IMR-90 (cell line): ENCODE results near the gene PLOD3. TPM values are rescaled to one million over a fixed set of nuclear protein-coding genes. Genes with fewer than 3 reads are reported as not detected.

Experiments
- ATAC-seq: fragments of 200-7000 bp; cut with Tn5 transposase; 2 replicates; pipeline ENCODE4 v1.9.1; 2020; ENCODE audit warnings: low read depth, mild to moderate bottlenecking, moderate library complexity
- BruUV-seq: library from RNA; stranded (reverse); fragments of 400-500 nt; replicated peaks from 2 replicates; lab custom pipeline; 2021; lab: Mats Ljungman, UMichigan
- CTCF ChIA-PET: fragments of 300-600 bp; formaldehyde crosslinking; extraction: SDS; loops from one replicate; lab custom pipeline; 2021; ENCODE audit warnings: antibody characterized with exemption; lab: Yijun Ruan, JAX
- POLR2A ChIA-PET: fragments of 300-600 bp; sonication (Branson Sonifier 250); formaldehyde crosslinking; loops from one replicate; lab custom pipeline; 2022; ENCODE audit warnings: antibody characterized with exemption; ENCODE audit not compliant: unreplicated experiment; lab: Charles Lee
- DNase-seq: peaks from one replicate; pipeline ENCODE4 v3.0.0; 2013
- H2AFZ ChIP-seq: replicated peaks from 2 replicates; pipeline ENCODE3; 2013; ENCODE audit warnings: low read length, mild to moderate bottlenecking; ENCODE audit not compliant: poor library complexity
- H2AK5ac ChIP-seq: 2 replicates; pipeline ENCODE4 v1.6.1; 2013; ENCODE audit warnings: low read depth, low read length, inconsistent platforms
- H2AK9ac ChIP-seq: replicated peaks from 2 replicates; pipeline ENCODE3; 2013; ENCODE audit warnings: mild to moderate bottlenecking, low read depth, low read length, moderate library complexity; ENCODE audit not compliant: poor library complexity
- H2BK120ac ChIP-seq: 2 replicates; pipeline ENCODE4 v1.6.1; 2013; ENCODE audit warnings: low read depth, low read length, inconsistent platforms
- H2BK15ac ChIP-seq: 3 replicates; pipeline ENCODE4 v1.6.1; 2013; ENCODE audit warnings: low read depth, low read length, inconsistent platforms
- H2BK20ac ChIP-seq: 2 replicates; pipeline ENCODE4 v1.6.1; 2013; ENCODE audit warnings: low read depth, mild to moderate bottlenecking, inconsistent platforms, low read length, moderate library complexity
- H2BK5ac ChIP-seq: 2 replicates; pipeline ENCODE4 v1.6.1; 2013; ENCODE audit warnings: mild to moderate bottlenecking, low read depth, low read length, inconsistent platforms; ENCODE audit not compliant: poor library complexity, severe bottlenecking
- H3K14ac ChIP-seq: replicated peaks from 2 replicates; pipeline ENCODE4 v1.6.1; 2013; ENCODE audit warnings: low read depth, low read length, inconsistent platforms
- H3K18ac ChIP-seq: 2 replicates; pipeline ENCODE4 v1.6.1; 2013; ENCODE audit warnings: low read depth, low read length, control low read depth
- H3K23ac ChIP-seq: 2 replicates; pipeline ENCODE4 v1.6.1; 2013; ENCODE audit warnings: low read depth, low read length, inconsistent platforms
- H3K27ac ChIP-seq: 2 replicates; pipeline ENCODE4 v1.5.1; 2013; ENCODE audit warnings: mild to moderate bottlenecking, control low read depth, low read length; ENCODE audit not compliant: insufficient read depth
- H3K27me3 ChIP-seq: 2 replicates; pipeline ENCODE4 v1.6.1; 2013; ENCODE audit warnings: low read length; ENCODE audit not compliant: control insufficient read depth, insufficient read depth
- H3K36me3 ChIP-seq: 2 replicates; pipeline ENCODE4 v1.6.1; 2013; ENCODE audit warnings: low read length, mixed read lengths; ENCODE audit not compliant: control insufficient read depth, insufficient read depth
- H3K4ac ChIP-seq: 2 replicates; pipeline ENCODE4 v1.6.1; 2013; ENCODE audit warnings: low read depth, low read length, inconsistent platforms
- H3K4me1 ChIP-seq: 2 replicates; pipeline ENCODE4 v1.6.1; 2013; ENCODE audit warnings: low read length, mixed read lengths; ENCODE audit not compliant: control insufficient read depth, insufficient read depth
- H3K4me2 ChIP-seq: 2 replicates; pipeline ENCODE4 v1.6.1; 2013; ENCODE audit warnings: low read depth, mild to moderate bottlenecking, control low read depth, low read length, moderate library complexity
- H3K4me3 ChIP-seq: 2 replicates; pipeline ENCODE4 v1.5.1; 2013; ENCODE audit warnings: low read depth, mild to moderate bottlenecking, control low read depth, low read length, moderate library complexity; ENCODE audit not compliant: insufficient read depth
- H3K56ac ChIP-seq: 2 replicates; pipeline ENCODE4 v1.6.1; 2013; ENCODE audit warnings: low read length, inconsistent platforms; ENCODE audit not compliant: insufficient read depth; ENCODE audit errors: extremely low read depth
- H3K79me1 ChIP-seq, 2 experiments: 2 replicates each; pipeline ENCODE4 v1.6.1; 2013; ENCODE audit warnings: low read length in 2 of 2, inconsistent platforms in 1 of 2, low read depth in 1 of 2
- H3K9ac ChIP-seq: 2 replicates; pipeline ENCODE4 v1.6.1; 2013; ENCODE audit warnings: low read depth, low read length, control low read depth
- H3K9me1 ChIP-seq: 2 replicates; pipeline ENCODE4 v1.6.1; 2013; ENCODE audit warnings: low read length, inconsistent platforms; ENCODE audit not compliant: insufficient read depth
- H3K9me3 ChIP-seq: 2 replicates; pipeline ENCODE4 v1.6.1; 2013; ENCODE audit warnings: low read length; ENCODE audit not compliant: control insufficient read depth, insufficient read depth
- H4K20me1 ChIP-seq: 2 replicates; pipeline ENCODE4 v1.6.1; 2013; ENCODE audit warnings: low read length, inconsistent platforms; ENCODE audit not compliant: insufficient read depth
- H4K5ac ChIP-seq: 2 replicates; pipeline ENCODE4 v1.6.1; 2013; ENCODE audit warnings: mild to moderate bottlenecking, low read depth, low read length, control low read depth
- H4K8ac ChIP-seq, 2 experiments: 2 replicates each; pipeline ENCODE4 v1.6.1; 2013; ENCODE audit warnings: low read depth in 2 of 2, low read length in 2 of 2, control low read depth in 1 of 2, inconsistent platforms in 1 of 2
- H4K91ac ChIP-seq: 2 replicates; pipeline ENCODE4 v1.6.1; 2013; ENCODE audit warnings: low read depth, low read length, inconsistent platforms; ENCODE audit not compliant: insufficient read depth
- CEBPB ChIP-seq: IDR thresholded peaks from 2 replicates; pipeline ENCODE4 v1.6.1; 2012; ENCODE audit warnings: low read depth, low read length, improper control_type of control experiment
- CHD1 ChIP-seq: IDR thresholded peaks from 2 replicates; pipeline ENCODE4 v1.6.1; 2012; ENCODE audit warnings: low read depth, low read length, improper control_type of control experiment
- CTCF ChIP-seq: conservative IDR thresholded peaks from 2 replicates; pipeline ENCODE4 v1.5.1; 2012; ENCODE audit warnings: mild to moderate bottlenecking, low read depth, low read length, improper control_type of control experiment
- ELK1 ChIP-seq: fragments of 150-350 bp; IDR thresholded peaks from 2 replicates; pipeline ENCODE4 v1.6.1; 2016; ENCODE audit warnings: low read depth, mild to moderate bottlenecking, low read length, moderate library complexity, borderline replicate concordance
- FOS ChIP-seq: fragments of 150-350 bp; IDR thresholded peaks from 2 replicates; pipeline ENCODE4 v1.6.1; 2016; ENCODE audit warnings: low read depth, low read length
- MAFK ChIP-seq: IDR thresholded peaks from 2 replicates; pipeline ENCODE4 v1.6.1; 2012; ENCODE audit warnings: low read depth, low read length, improper control_type of control experiment
- MAZ ChIP-seq: IDR thresholded peaks from 2 replicates; pipeline ENCODE4 v1.6.1; 2012; ENCODE audit warnings: low read depth, mild to moderate bottlenecking, low read length, improper control_type of control experiment, moderate library complexity, borderline replicate concordance
- MXI1 ChIP-seq: IDR thresholded peaks from 2 replicates; pipeline ENCODE4 v1.6.1; 2012; ENCODE audit warnings: low read depth, mild to moderate bottlenecking, low read length, moderate library complexity, borderline replicate concordance
- POLR2A ChIP-seq: IDR thresholded peaks from 2 replicates; pipeline ENCODE4 v1.6.1; 2012; ENCODE audit warnings: mild to moderate bottlenecking, low read depth, low read length
- RAD21 ChIP-seq: IDR thresholded peaks from 2 replicates; pipeline ENCODE4 v1.6.1; 2012; ENCODE audit warnings: low read length, improper control_type of control experiment
- RCOR1 ChIP-seq: IDR thresholded peaks from 2 replicates; pipeline ENCODE4 v1.6.1; 2012; ENCODE audit warnings: mild to moderate bottlenecking, low read length, improper control_type of control experiment; ENCODE audit not compliant: insufficient replicate concordance
- RFX5 ChIP-seq: IDR thresholded peaks from 2 replicates; pipeline ENCODE4 v1.8.0; 2012; ENCODE audit warnings: low read depth, mild to moderate bottlenecking, low read length, moderate library complexity
- SMC3 ChIP-seq: fragments of 150-350 bp; IDR thresholded peaks from 2 replicates; pipeline ENCODE4 v1.6.1; 2016; ENCODE audit warnings: low read depth, mild to moderate bottlenecking, antibody characterized with exemption, low read length, moderate library complexity
- USF2 ChIP-seq: fragments of 150-350 bp; IDR thresholded peaks from 2 replicates; pipeline ENCODE4 v1.6.1; 2017; ENCODE audit warnings: mild to moderate bottlenecking, antibody characterized with exemption, low read length, low read depth
- WGBS, 2 experiments: methylation state at CpG; one replicate each; pipeline versions ENCODE4 v1.1.5 to v1.1.7; 2013; ENCODE audit warnings: missing lambda C conversion rate in 2 of 2; ENCODE audit not compliant: insufficient read length in 1 of 2; ENCODE audit errors: extremely low coverage in 2 of 2; 5-methylcytosine and 5-hydroxymethylcytosine counted together
- dilution Hi-C: fragments of 300-500 bp; cut with HindIII; formaldehyde crosslinking; loops from one replicate; pipeline ENCODE4 v1.14.3; 2018; ENCODE audit warnings: low sequenced_read_pairs; ENCODE audit not compliant: unreplicated experiment
- in situ Hi-C: fragments of 300-500 bp; cut with MboI; formaldehyde crosslinking; loops from 3 replicates; pipeline ENCODE4 v1.14.3; 2019; ENCODE audit warnings: low sequenced_read_pairs, inconsistent platforms, mixed read lengths
- intact Hi-C: fragments of 100-400 bp; cut with micrococcal nuclease; formaldehyde crosslinking; loops from 2 replicates; pipeline ENCODE4 v1.10.0; 2022
- polyA plus RNA-seq, 3 experiments: library from polyadenylated mRNA; depleted of rRNA; stranded (reverse); fragments of >200 nt; gene quantifications; 2 replicates each; pipeline ENCODE4 v1.2.3, GENCODE V29; 2012; ENCODE audit warnings: low replicate concordance in 1 of 3
- total RNA-seq: library from RNA; depleted of rRNA; stranded (reverse); fragments of >200 nt; gene quantifications from 2 replicates; pipeline ENCODE4 v1.2.3, GENCODE V29; 2012

The PLOD3 gene
- total and polyA plus RNA-seq, 2 of the 4 experiments (the other 2 are of a cell fraction) = 21.7 to 159 TPM

GRCh38 chr7:101197991-101198390, 19.4 kb downstream of the PLOD3 start:
- Histone ChIP-seq H2BK15ac (no peak overlapping the region), H2BK120ac (no peak overlapping the region), H3K9me3 (0 out of 2 replicates have a peak, but pooled peaks cover 2% of the 10 kb centered on the region), H3K79me1 (no peaks in the 10 kb centered on the region), H2AFZ (no peak overlapping the region), H3K27me3 (peaks cover 39% of the 10 kb centered on the region), H3K9me1 (no peaks in the 10 kb centered on the region; the same call in 1 of the 2 replicates), H2BK20ac (no peak overlapping the region), H3K36me3 (no peaks in the 10 kb centered on the region), H3K4me3 (no peak overlapping the region), H4K91ac (no peak overlapping the region), H2AK9ac (no peak overlapping the region), H4K20me1 (no peaks in the 10 kb centered on the region), H3K14ac (no peak overlapping the region), H4K8ac (no peak overlapping the region), H3K4ac (no peak overlapping the region), H2BK5ac (no peak overlapping the region), H3K56ac (no peak overlapping the region), H3K18ac (no peak overlapping the region), H3K4me2 (no peak overlapping the region), H2AK5ac (no peak overlapping the region), H3K27ac (no peak overlapping the region), H4K5ac (no peak overlapping the region), H3K23ac (no peak overlapping the region), H3K4me1 (no peaks in the 10 kb centered on the region), H3K9ac (no peak overlapping the region)
- ChIA-PET POLR2A (no interaction called here), CTCF (no interaction called here)
- intact Hi-C loops = no loop called here
- WGBS, 2 experiments = 76% methylated on average over 13 of the region's 21 CpGs; no CpG with 5 or more reads in 1 of the 2 experiments
- BruUV-seq = no TSS peak
- TF ChIP-seq MAFK = no peak
- TF ChIP-seq MAZ = no peak
- no peak for TF ChIP-seq SMC3
- no peak for TF ChIP-seq CTCF
- TF ChIP-seq ELK1 = no peak
- no peak for TF ChIP-seq FOS
- no peak for TF ChIP-seq CEBPB
- TF ChIP-seq USF2 = no peak
- TF ChIP-seq RAD21 = no peak
- no peak for TF ChIP-seq RFX5
- TF ChIP-seq CHD1 = no peak
- no peak for TF ChIP-seq POLR2A
- TF ChIP-seq MXI1 = no peak
- no peak for TF ChIP-seq RCOR1
- in situ Hi-C loops = no loop called here
- no peak for DNase-seq
- dilution Hi-C loops = no loop called here
- ATAC-seq = no peak
